Smooth muscle cell (in vitro differentiated cells): ENCODE results near the gene DNAJC7. TPM values are rescaled to one million over a fixed set of nuclear protein-coding genes. Genes with fewer than 3 reads are reported as not detected.
A peak's percentile ranks its signal among the peaks of the same experiment; 100 is the strongest.

Experiments
- DNase-seq: peaks from one replicate; lab custom pipeline; 2025; ENCODE audit not compliant: unreplicated experiment; lab: John Stamatoyannopoulos, UW
- H2AFZ ChIP-seq: fragments of 200-600 bp; sonication (generic); 2 replicates; pipeline ENCODE4 v1.6.0; 2016; ENCODE audit warnings: antibody characterized with exemption, low read depth, mild to moderate bottlenecking
- H3F3A ChIP-seq: fragments of 200-600 bp; sonication (generic); 2 replicates; pipeline ENCODE4 v1.6.0; 2017; ENCODE audit warnings: antibody characterized with exemption, low read depth
- H3K27ac ChIP-seq: fragments of 200-600 bp; sonication (generic); 2 replicates; pipeline ENCODE4 v1.5.1; 2016; ENCODE audit warnings: low read depth, mild to moderate bottlenecking
- H3K27me3 ChIP-seq: fragments of 200-600 bp; sonication (generic); 2 replicates; pipeline ENCODE4 v1.6.1; 2016; ENCODE audit warnings: low read depth, mild to moderate bottlenecking
- H3K36me3 ChIP-seq: fragments of 200-600 bp; sonication (generic); 2 replicates; pipeline ENCODE4 v1.5.1; 2016; ENCODE audit warnings: low read depth
- H3K4me1 ChIP-seq: fragments of 200-600 bp; sonication (generic); 2 replicates; pipeline ENCODE4 v1.5.1; 2016; ENCODE audit warnings: low read depth
- H3K4me2 ChIP-seq: fragments of 200-600 bp; sonication (generic); 2 replicates; pipeline ENCODE4 v1.6.0; 2016; ENCODE audit warnings: mild to moderate bottlenecking
- H3K4me3 ChIP-seq: fragments of 200-600 bp; sonication (generic); 2 replicates; pipeline ENCODE4 v1.5.1; 2016; ENCODE audit warnings: mild to moderate bottlenecking
- H3K79me2 ChIP-seq: fragments of 200-600 bp; sonication (generic); 2 replicates; pipeline ENCODE4 v1.6.0; 2016; ENCODE audit warnings: low read depth, mild to moderate bottlenecking
- H3K9ac ChIP-seq: fragments of 200-600 bp; sonication (generic); 2 replicates; pipeline ENCODE4 v1.6.0; 2016; ENCODE audit warnings: low read depth
- H3K9me3 ChIP-seq: fragments of 200-600 bp; sonication (generic); replicated peaks from 2 replicates; pipeline ENCODE4 v1.5.1; 2016; ENCODE audit warnings: low read depth
- H4K20me1 ChIP-seq: fragments of 200-600 bp; sonication (generic); 2 replicates; pipeline ENCODE4 v1.6.0; 2016; ENCODE audit warnings: low read depth
- whole genome bisulfite sequencing: methylation state at CpG from one replicate; pipeline ENCODE4 v1.1.7; 2016; ENCODE audit warnings: low lambda C conversion rate; 5-methylcytosine and 5-hydroxymethylcytosine counted together
- polyA plus RNA-seq: library from polyadenylated mRNA; unstranded; fragments of >200 nt; fragmentation: Nextera tagmentation; extraction: Ambion mirVana; gene quantifications from 2 replicates; pipeline ENCODE4 v1.2.1, GENCODE V29; 2016
- total RNA-seq: library from RNA; depleted of rRNA; stranded (reverse); fragments of >200 nt; gene quantifications from 2 replicates; pipeline ENCODE4 v1.2.3, GENCODE V29; 2014
- TF ChIP-seq, protein P1 (sequence below): fragments of 200-600 bp; sonication (generic); IDR thresholded peaks from 2 replicates; pipeline ENCODE4 v1.5.1; 2017; ENCODE audit warnings: borderline replicate concordance, mild to moderate bottlenecking, antibody characterized with exemption; ENCODE audit not compliant: insufficient read depth, poor library complexity, severe bottlenecking

DNAJC7 gene
- total and polyA plus RNA-seq, 2 experiments from 2014 or later: 44.5 to 44.7 TPM

DNA sequence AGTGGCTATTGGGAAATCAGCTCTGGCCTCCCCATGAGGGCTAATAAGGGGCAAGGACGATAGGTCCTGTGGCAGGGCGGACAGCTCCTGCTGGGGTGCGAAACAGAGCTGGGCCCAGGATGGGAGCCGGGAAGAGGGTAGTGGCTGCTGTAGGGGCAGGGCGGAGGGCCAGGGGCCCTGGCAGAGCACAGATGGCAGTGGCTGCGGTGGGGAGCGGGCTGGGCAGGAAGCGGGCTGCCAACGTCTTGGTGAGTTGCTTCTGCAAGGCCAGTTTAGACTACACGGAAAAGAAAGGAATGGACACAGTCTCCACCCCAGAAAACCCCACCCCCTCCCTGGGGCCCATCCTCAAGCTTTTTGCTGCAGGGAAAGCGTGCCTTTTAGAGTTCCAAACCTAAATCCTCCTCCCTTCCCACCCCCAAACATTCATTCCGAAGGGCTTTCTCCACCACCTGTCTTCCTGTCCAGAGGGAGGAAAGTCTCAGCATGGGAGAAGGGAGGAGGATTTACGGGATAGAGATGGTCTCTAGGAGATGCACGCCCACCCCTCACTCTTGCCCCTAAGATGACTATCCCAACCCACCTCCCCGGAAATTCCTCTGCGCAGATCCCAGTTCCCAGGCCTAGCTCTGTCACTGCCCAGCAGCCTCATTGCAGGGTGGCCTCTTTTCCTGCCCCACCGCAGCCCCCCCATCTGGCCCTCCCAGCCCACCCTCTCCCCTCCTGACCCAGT is 9.8 kb upstream of the DNAJC7 start:
- Histone ChIP-seq H3K27ac (no peak overlapping the region), H2AFZ (no peak overlapping the region), H3K79me2 (no peaks in the 10 kb centered on the region), H3K9ac (no peak overlapping the region), H3K4me1 (peaks cover 27% of the 10 kb centered on the region), H4K20me1 (no peaks in the 10 kb centered on the region), H3K4me3 (no peak overlapping the region), H3K36me3 (no peaks in the 10 kb centered on the region), H3K9me3 (no peaks in the 10 kb centered on the region), H3K4me2 (no peak overlapping the region), H3K27me3 (no peaks in the 10 kb centered on the region), H3F3A (peaks cover 12% of the 10 kb centered on the region)
- no peak for DNase-seq
- TF ChIP-seq, protein P1, sequence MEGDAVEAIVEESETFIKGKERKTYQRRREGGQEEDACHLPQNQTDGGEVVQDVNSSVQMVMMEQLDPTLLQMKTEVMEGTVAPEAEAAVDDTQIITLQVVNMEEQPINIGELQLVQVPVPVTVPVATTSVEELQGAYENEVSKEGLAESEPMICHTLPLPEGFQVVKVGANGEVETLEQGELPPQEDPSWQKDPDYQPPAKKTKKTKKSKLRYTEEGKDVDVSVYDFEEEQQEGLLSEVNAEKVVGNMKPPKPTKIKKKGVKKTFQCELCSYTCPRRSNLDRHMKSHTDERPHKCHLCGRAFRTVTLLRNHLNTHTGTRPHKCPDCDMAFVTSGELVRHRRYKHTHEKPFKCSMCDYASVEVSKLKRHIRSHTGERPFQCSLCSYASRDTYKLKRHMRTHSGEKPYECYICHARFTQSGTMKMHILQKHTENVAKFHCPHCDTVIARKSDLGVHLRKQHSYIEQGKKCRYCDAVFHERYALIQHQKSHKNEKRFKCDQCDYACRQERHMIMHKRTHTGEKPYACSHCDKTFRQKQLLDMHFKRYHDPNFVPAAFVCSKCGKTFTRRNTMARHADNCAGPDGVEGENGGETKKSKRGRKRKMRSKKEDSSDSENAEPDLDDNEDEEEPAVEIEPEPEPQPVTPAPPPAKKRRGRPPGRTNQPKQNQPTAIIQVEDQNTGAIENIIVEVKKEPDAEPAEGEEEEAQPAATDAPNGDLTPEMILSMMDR: no peak
- 77% methylated on average over 16 of the region's 17 CpGs for WGBS

DNA sequence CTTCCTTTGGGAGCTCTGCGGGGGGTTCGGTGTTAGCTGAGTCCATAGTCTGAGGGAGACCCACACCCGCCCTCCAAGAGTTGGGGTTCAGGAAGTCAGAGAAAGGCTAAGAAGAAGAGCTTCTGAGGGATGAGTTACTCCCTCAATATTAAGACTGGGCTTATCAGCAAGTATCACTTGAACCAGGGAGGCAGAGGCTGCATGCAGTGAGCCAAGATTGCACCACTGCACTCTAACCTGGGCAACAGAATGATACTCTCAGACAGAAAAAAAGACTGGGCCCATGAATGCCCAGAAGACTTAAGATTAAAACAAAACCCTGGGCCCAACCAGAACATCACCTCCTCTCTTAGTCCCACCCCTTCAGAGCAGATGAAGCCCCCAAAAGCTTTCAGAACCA is 8.7 kb upstream of the DNAJC7 start:
- Histone ChIP-seq H4K20me1 (no peaks in the 10 kb centered on the region), H3K36me3 (no peaks in the 10 kb centered on the region), H3K4me3 (no peak overlapping the region), H3K79me2 (peaks cover 7% of the 10 kb centered on the region), H3K27ac (no peak overlapping the region), H3K9me3 (no peaks in the 10 kb centered on the region), H3K27me3 (no peaks in the 10 kb centered on the region), H3K4me2 (no peak overlapping the region), H2AFZ (no peak overlapping the region), H3K9ac (no peak overlapping the region), H3K4me1 (peaks cover 31% of the 10 kb centered on the region), H3F3A (peaks cover 12% of the 10 kb centered on the region)
- no peak for DNase-seq
- TF ChIP-seq, protein P1: no peak
- 100% methylated on average over 3 of the region's 3 CpGs for whole genome bisulfite sequencing

DNA sequence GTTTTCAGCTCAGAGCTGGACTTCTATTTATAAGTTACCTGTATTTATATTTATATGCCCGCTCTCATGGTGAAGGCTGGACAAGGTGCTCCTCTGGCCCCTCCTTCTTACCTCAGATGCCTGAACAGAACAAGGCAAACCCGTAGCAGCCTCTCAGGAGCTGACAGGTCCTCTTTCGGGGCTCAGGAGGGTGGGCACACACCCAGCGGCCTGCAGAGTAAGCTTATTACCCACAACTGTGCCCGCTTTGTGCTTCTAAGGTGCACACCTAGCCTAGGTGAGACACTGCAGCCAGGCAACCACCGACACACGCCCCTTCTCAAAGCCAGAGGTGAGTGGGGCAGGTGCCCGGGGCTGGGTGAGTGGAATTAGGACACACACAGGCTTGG is 7.9 kb upstream of the DNAJC7 start:
- DNase-seq: no peak
- H3K9me3 ChIP-seq: no peaks in the 10 kb centered on the region
- H4K20me1 ChIP-seq: no peaks in the 10 kb centered on the region
- TF ChIP-seq, protein P1: no peak
- no peaks in the 10 kb centered on the region for H3K36me3 ChIP-seq
- peaks cover 15% of the 10 kb centered on the region for H3K79me2 ChIP-seq
- H3K4me3 ChIP-seq: no peak overlapping the region
- no peak overlapping the region for H3K9ac ChIP-seq
- H3K4me2 ChIP-seq: peak overlapping the region; percentile 72
- peak overlapping the region; percentile 48 for H3K27ac ChIP-seq
- H3F3A ChIP-seq: peaks cover 12% of the 10 kb centered on the region
- no peaks in the 10 kb centered on the region for H3K27me3 ChIP-seq
- no peak overlapping the region for H2AFZ ChIP-seq
- H3K4me1 ChIP-seq: peaks cover 37% of the 10 kb centered on the region
- WGBS: 77% methylated on average over 8 of the region's 8 CpGs
